ENCODE measurements around the gene RYR3.
"Not testable (repeated sequence)": the region's sequence is repeated elsewhere in the genome, so short reads cannot be mapped to it uniquely, and the experiment has no call there.

The RYR3 gene

GRCh38 chr15:33587773-33588172, 277.0 kb downstream of the RYR3 start:
- DNase-seq = no peak

DNA sequence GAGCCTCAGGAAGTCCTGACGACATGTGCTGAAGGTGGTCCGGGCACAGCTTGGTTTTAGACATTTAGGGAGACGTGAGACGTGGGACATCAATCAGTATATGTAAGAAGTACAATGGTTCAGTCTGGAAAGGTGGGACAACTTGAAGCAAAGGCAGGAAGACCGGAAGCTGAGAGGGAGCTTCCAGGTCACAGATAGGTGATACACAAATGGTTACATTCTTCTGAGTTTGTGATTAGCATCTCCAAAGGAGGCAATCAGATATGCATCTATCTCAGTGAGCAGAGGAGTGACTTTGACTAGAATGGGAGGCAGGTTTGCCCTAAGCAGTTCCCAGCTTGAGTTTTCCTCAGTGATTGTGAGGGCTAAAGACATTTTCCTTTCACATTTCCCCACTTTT, 282.1 kb downstream of the RYR3 start:
- no peak for DNase-seq

GRCh38 chr15:33598382-33598781, 287.6 kb downstream of the RYR3 start:
- not testable (repeated sequence) for DNase-seq

DNA sequence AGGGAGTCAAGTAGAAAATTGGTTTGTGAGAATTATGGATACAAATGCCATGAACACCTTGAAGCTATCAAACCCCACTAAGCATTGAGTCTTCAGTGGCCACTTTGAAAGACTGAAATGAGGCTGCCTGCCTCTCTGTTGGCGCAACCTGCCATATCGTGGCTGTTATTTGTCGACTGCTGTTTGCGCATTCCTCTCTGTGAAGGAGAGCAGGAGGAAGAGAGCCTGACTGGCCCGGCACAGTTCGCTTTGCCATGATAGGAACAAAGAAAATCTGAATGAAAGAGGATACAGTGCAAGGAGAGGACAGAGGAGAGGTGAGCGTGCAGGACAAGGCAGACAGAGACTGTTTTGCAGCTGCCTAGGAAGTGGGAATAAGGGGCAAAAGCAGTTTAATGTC, 289.4 kb downstream of the RYR3 start:
- no peak for DNase-seq

DNA sequence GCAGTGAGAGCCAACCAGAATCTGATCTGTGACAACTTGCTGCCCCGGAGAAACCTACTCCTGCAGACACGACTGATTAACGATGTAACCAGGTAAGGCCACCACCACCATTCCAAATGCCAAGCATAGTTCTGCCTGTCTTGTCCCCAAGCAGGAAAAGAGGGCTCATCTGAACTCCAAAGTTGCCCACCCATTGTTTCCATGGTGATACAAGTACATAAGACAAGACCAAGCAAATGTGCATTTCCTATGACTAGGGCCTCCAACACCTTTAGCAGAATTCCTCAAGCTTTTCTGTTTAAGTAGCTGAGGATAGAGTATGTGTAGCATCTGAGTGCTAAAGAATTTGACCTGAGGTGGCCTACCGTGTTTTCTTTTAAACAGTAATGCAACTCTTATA, 290.7 kb downstream of the RYR3 start:
- no peak for DNase-seq

- peak; percentile 2 for DNase-seq
Measured at GRCh38 chr15:33608714-33609113, 297.9 kb downstream of the RYR3 start.

GRCh38 chr15:33612721-33613304, 302.0 kb downstream of the RYR3 start:
- DNase-seq = peak; percentile 36

DNA sequence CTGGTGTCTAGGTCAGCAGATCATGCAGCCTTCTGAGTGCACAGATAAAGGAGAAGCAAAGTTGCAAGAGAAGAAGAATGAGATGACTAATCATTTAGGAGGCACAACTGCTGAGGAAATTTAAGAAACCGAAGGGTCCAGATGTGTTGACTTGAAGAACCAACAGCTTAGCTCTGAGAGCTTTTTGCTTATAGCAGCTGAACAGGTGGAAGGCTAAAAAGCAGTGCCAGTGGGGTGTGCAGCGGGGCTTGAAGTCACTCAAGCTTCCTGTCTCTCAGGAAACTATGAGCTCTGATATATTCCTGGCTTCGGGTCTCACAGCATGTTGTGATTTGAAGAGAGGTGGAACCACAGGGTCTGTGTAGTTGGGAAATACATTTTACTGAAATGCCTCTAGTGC, 305.7 kb downstream of the RYR3 start:
- no peak for DNase-seq

- no peak for DNase-seq
Measured at GRCh38 chr15:33618350-33618749, 307.6 kb downstream of the RYR3 start.

- DNase-seq = no peak
Measured at GRCh38 chr15:33621141-33621540, 310.4 kb downstream of the RYR3 start.

- no peak for DNase-seq
Measured at GRCh38 chr15:33623010-33623409, 312.2 kb downstream of the RYR3 start.

DNA sequence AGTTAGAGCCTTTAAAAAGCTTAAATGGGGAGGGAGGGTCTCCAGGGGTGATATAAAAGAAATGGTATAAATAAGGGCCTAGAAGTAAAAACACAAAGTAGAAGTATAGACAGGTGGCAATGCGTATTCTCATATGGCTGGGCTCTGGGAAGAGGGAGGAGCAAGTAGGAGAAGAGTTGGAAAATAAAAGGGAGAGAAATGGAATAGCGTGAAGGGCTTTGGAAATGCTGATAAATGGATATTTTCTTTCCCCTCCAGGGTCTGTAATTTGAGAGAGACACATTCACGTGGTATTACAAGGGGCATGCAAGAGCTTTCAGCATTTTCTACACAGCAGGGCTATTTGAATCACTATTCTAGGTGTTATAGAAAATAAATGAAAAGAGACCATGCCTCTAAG, 313.7 kb downstream of the RYR3 start:
- no peak for DNase-seq

DNA sequence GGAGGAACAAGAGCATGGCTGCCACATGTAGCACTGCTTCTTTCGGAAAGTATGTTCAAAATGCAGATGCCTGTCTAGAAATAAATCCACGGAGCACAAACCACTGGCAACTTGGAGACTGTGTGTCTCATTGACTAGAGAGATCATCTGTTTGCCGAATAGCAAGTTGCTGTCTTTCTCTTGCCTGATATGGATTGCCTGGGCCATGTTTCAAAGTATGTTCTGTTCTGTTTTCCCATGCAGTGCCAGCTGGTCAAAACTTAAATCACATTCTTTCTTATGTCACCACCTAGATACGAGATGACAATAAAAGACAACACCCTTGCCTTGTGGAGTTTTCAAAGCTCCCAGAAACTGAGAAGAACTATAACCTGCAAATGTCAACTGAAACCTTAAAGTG, 318.9 kb downstream of the RYR3 start:
- no peak for DNase-seq

DNA sequence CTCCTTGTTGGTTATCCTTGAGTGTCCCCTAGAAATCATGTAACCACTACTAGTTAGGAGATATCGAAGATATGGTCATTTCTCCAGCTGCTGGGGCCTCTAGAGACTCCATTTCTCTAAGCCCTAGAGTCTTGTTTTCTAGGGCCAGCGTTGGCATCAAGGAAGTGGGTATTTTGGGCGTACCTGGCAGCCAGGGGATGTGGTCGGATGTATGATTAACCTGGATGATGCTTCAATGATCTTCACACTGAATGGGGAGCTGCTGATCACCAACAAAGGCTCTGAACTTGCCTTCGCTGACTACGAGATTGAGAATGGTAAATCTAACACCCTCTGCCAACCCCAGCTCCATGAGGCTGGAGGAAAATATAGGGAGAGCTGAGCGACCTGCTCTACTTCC, 325.5 kb downstream of the RYR3 start:
- DNase-seq = no peak

DNA sequence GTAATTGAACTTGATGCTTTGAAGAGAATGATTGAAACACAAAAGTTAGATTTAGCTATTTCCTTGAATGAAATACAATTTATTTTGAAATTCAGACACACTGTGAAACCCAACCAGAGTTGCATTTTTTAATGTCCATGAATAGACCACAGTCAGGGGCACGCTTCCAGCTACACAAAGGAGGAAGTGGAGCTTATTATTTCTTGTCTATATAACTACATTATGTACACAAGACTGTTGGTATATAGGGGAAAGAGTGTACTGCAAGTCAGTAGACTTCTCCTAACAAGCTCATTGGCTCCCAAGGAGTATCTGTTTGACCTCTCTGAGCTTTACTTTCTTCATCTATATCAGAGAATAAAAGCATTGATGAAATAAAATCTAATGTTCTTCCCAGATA, 326.2 kb downstream of the RYR3 start:
- no peak for DNase-seq

- DNase-seq = no peak
Measured at GRCh38 chr15:33638453-33638852, 327.7 kb downstream of the RYR3 start.

- DNase-seq = no peak
Measured at GRCh38 chr15:33639051-33639450, 328.3 kb downstream of the RYR3 start.

GRCh38 chr15:33639456-33639855, 328.7 kb downstream of the RYR3 start:
- DNase-seq = no peak

GRCh38 chr15:33639978-33640377, 329.2 kb downstream of the RYR3 start:
- DNase-seq = no peak

DNA sequence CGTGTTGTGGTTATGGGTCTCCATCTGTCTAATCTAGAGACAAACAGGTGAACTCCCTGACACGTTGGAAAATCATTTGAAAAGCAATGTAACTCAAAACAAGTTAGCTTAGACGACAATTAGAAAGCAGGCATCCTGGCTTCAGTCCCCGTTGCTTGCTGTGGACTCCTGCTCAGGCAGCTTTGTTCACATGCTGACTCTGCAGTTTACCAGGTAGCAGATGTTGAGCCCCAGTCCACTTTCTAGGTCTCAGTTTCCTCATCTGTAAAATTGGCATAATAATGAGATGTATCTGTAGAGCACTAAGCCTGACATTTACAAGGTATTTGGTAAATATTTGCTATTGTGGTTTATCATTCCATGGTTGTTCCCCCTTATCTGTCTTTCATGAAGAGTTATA, 330.3 kb downstream of the RYR3 start:
- no peak for DNase-seq

- DNase-seq = no peak
Measured at GRCh38 chr15:33644304-33644703, 333.5 kb downstream of the RYR3 start.

DNA sequence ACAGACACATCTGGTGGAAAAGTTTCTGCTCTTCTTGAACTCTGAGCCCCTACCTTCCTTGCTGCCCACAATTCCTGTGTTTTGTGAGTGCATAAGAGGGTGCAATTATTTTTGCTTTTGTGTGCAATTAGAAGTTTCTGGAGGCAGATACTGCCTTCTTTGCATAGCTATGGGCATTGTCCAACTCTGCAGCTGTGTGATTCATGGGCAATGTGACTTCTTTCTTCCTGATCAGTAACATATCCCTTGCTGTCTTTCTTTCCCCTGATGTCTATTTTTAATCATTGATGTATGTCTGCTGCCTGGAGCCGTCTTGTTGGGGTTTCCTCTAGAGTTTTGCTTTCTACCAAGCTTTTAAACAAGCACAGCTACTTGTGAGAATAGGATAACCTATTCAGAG, 336.0 kb downstream of the RYR3 start:
- no peak for DNase-seq

GRCh38 chr15:33649217-33649933, 338.6 kb downstream of the RYR3 start:
- DNase-seq = no peak

DNA sequence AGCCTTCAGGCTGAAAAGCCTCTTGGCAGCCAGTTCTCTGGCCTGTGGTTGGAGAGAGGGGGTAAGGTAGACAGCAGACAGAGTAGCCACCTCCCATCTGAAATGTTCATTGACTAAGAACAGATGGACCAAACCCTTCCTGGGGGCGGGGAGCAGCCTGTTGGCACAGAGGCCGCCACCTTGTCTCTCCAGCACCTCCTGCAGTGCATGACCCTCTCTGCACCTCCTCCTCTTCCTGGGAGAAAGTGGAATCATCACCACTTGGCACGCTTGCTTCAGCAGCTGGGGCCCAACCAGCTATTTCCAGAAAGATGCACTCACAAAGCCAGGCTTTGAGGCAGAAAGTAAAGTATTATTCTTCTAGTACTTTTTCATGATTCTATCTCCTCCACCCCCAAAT, 344.1 kb downstream of the RYR3 start:
- no peak for DNase-seq

DNA sequence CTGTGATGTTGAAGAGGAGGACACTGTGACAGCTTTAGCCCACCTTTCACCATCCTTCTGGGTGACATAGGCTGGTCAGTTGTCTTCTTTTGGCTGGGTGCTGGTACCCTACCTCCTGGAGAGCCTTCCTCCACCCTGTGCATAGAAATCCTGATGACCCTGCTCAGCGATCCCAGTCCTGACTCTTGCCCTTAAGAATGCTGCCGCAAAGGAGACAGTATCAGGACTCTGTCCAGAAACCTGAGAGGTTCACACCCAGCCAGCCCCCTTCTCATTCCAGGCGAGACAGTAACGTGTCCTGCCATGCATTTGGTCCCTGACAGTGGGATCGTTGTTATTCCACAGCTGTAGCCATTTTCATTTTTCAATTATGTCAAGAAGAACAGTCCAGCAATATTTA, 344.7 kb downstream of the RYR3 start:
- no peak for DNase-seq

Data from fibroblast of skin of back (primary cell).